IMR-90 (cell line): Measurements from ENCODE around the gene UBE3C. TPM values are rescaled to one million over a fixed set of nuclear protein-coding genes. Genes with fewer than 3 reads are reported as not detected.
"Not testable (repeated sequence)": the region's sequence is repeated elsewhere in the genome, so short reads cannot be mapped to it uniquely, and the experiment has no call there.

Source experiments
- ATAC-seq: fragments of 200-7000 bp; cut with Tn5 transposase; 2 replicates; pipeline ENCODE4 v1.9.1; 2020; ENCODE audit warnings: low read depth, mild to moderate bottlenecking, moderate library complexity
- BruUV-seq: library from RNA; stranded (reverse); fragments of 400-500 nt; replicated peaks from 2 replicates; lab custom pipeline; 2021; lab: Mats Ljungman, UMichigan
- CTCF ChIA-PET: fragments of 300-600 bp; formaldehyde crosslinking; extraction: SDS; loops from one replicate; lab custom pipeline; 2021; ENCODE audit warnings: antibody characterized with exemption; lab: Yijun Ruan, JAX
- POLR2A ChIA-PET: fragments of 300-600 bp; sonication (Branson Sonifier 250); formaldehyde crosslinking; loops from one replicate; lab custom pipeline; 2022; ENCODE audit warnings: antibody characterized with exemption; ENCODE audit not compliant: unreplicated experiment; lab: Charles Lee
- DNase-seq: peaks from one replicate; pipeline ENCODE4 v3.0.0; 2013
- H2AFZ ChIP-seq: replicated peaks from 2 replicates; pipeline ENCODE3; 2013; ENCODE audit warnings: low read length, mild to moderate bottlenecking; ENCODE audit not compliant: poor library complexity
- H2AK5ac ChIP-seq: 2 replicates; pipeline ENCODE4 v1.6.1; 2013; ENCODE audit warnings: low read depth, low read length, inconsistent platforms
- H2AK9ac ChIP-seq: replicated peaks from 2 replicates; pipeline ENCODE3; 2013; ENCODE audit warnings: mild to moderate bottlenecking, low read depth, low read length, moderate library complexity; ENCODE audit not compliant: poor library complexity
- H2BK120ac ChIP-seq: 2 replicates; pipeline ENCODE4 v1.6.1; 2013; ENCODE audit warnings: low read depth, low read length, inconsistent platforms
- H2BK15ac ChIP-seq: 3 replicates; pipeline ENCODE4 v1.6.1; 2013; ENCODE audit warnings: low read depth, low read length, inconsistent platforms
- H2BK20ac ChIP-seq: 2 replicates; pipeline ENCODE4 v1.6.1; 2013; ENCODE audit warnings: low read depth, mild to moderate bottlenecking, inconsistent platforms, low read length, moderate library complexity
- H2BK5ac ChIP-seq: 2 replicates; pipeline ENCODE4 v1.6.1; 2013; ENCODE audit warnings: mild to moderate bottlenecking, low read depth, low read length, inconsistent platforms; ENCODE audit not compliant: poor library complexity, severe bottlenecking
- H3K14ac ChIP-seq: replicated peaks from 2 replicates; pipeline ENCODE4 v1.6.1; 2013; ENCODE audit warnings: low read depth, low read length, inconsistent platforms
- H3K18ac ChIP-seq: 2 replicates; pipeline ENCODE4 v1.6.1; 2013; ENCODE audit warnings: low read depth, low read length, control low read depth
- H3K23ac ChIP-seq: 2 replicates; pipeline ENCODE4 v1.6.1; 2013; ENCODE audit warnings: low read depth, low read length, inconsistent platforms
- H3K27ac ChIP-seq: 2 replicates; pipeline ENCODE4 v1.5.1; 2013; ENCODE audit warnings: mild to moderate bottlenecking, control low read depth, low read length; ENCODE audit not compliant: insufficient read depth
- H3K27me3 ChIP-seq: 2 replicates; pipeline ENCODE4 v1.6.1; 2013; ENCODE audit warnings: low read length; ENCODE audit not compliant: control insufficient read depth, insufficient read depth
- H3K36me3 ChIP-seq: 2 replicates; pipeline ENCODE4 v1.6.1; 2013; ENCODE audit warnings: low read length, mixed read lengths; ENCODE audit not compliant: control insufficient read depth, insufficient read depth
- H3K4ac ChIP-seq: 2 replicates; pipeline ENCODE4 v1.6.1; 2013; ENCODE audit warnings: low read depth, low read length, inconsistent platforms
- H3K4me1 ChIP-seq: 2 replicates; pipeline ENCODE4 v1.6.1; 2013; ENCODE audit warnings: low read length, mixed read lengths; ENCODE audit not compliant: control insufficient read depth, insufficient read depth
- H3K4me2 ChIP-seq: 2 replicates; pipeline ENCODE4 v1.6.1; 2013; ENCODE audit warnings: low read depth, mild to moderate bottlenecking, control low read depth, low read length, moderate library complexity
- H3K4me3 ChIP-seq: 2 replicates; pipeline ENCODE4 v1.5.1; 2013; ENCODE audit warnings: low read depth, mild to moderate bottlenecking, control low read depth, low read length, moderate library complexity; ENCODE audit not compliant: insufficient read depth
- H3K56ac ChIP-seq: 2 replicates; pipeline ENCODE4 v1.6.1; 2013; ENCODE audit warnings: low read length, inconsistent platforms; ENCODE audit not compliant: insufficient read depth; ENCODE audit errors: extremely low read depth
- H3K79me1 ChIP-seq, 2 experiments: 2 replicates each; pipeline ENCODE4 v1.6.1; 2013; ENCODE audit warnings: low read length in 2 of 2, inconsistent platforms in 1 of 2, low read depth in 1 of 2
- H3K9ac ChIP-seq: 2 replicates; pipeline ENCODE4 v1.6.1; 2013; ENCODE audit warnings: low read depth, low read length, control low read depth
- H3K9me1 ChIP-seq: 2 replicates; pipeline ENCODE4 v1.6.1; 2013; ENCODE audit warnings: low read length, inconsistent platforms; ENCODE audit not compliant: insufficient read depth
- H3K9me3 ChIP-seq: 2 replicates; pipeline ENCODE4 v1.6.1; 2013; ENCODE audit warnings: low read length; ENCODE audit not compliant: control insufficient read depth, insufficient read depth
- H4K20me1 ChIP-seq: 2 replicates; pipeline ENCODE4 v1.6.1; 2013; ENCODE audit warnings: low read length, inconsistent platforms; ENCODE audit not compliant: insufficient read depth
- H4K5ac ChIP-seq: 2 replicates; pipeline ENCODE4 v1.6.1; 2013; ENCODE audit warnings: mild to moderate bottlenecking, low read depth, low read length, control low read depth
- H4K8ac ChIP-seq, 2 experiments: 2 replicates each; pipeline ENCODE4 v1.6.1; 2013; ENCODE audit warnings: low read depth in 2 of 2, low read length in 2 of 2, control low read depth in 1 of 2, inconsistent platforms in 1 of 2
- H4K91ac ChIP-seq: 2 replicates; pipeline ENCODE4 v1.6.1; 2013; ENCODE audit warnings: low read depth, low read length, inconsistent platforms; ENCODE audit not compliant: insufficient read depth
- BHLHE40 ChIP-seq: fragments of 150-350 bp; IDR thresholded peaks from 2 replicates; pipeline ENCODE4 v1.6.1; 2016; ENCODE audit warnings: mild to moderate bottlenecking, low read depth, low read length
- CEBPB ChIP-seq: IDR thresholded peaks from 2 replicates; pipeline ENCODE4 v1.6.1; 2012; ENCODE audit warnings: low read depth, low read length, improper control_type of control experiment
- MAFK ChIP-seq: IDR thresholded peaks from 2 replicates; pipeline ENCODE4 v1.6.1; 2012; ENCODE audit warnings: low read depth, low read length, improper control_type of control experiment
- MAZ ChIP-seq: IDR thresholded peaks from 2 replicates; pipeline ENCODE4 v1.6.1; 2012; ENCODE audit warnings: low read depth, mild to moderate bottlenecking, low read length, improper control_type of control experiment, moderate library complexity, borderline replicate concordance
- NFE2L2 ChIP-seq: fragments of 150-350 bp; IDR thresholded peaks from 2 replicates; pipeline ENCODE4 v1.6.1; 2016; ENCODE audit warnings: low read depth, mild to moderate bottlenecking, low read length
- RFX5 ChIP-seq: IDR thresholded peaks from 2 replicates; pipeline ENCODE4 v1.8.0; 2012; ENCODE audit warnings: low read depth, mild to moderate bottlenecking, low read length, moderate library complexity
- SMC3 ChIP-seq: fragments of 150-350 bp; IDR thresholded peaks from 2 replicates; pipeline ENCODE4 v1.6.1; 2016; ENCODE audit warnings: low read depth, mild to moderate bottlenecking, antibody characterized with exemption, low read length, moderate library complexity
- WGBS, 2 experiments: methylation state at CpG; one replicate each; pipeline versions ENCODE4 v1.1.5 to v1.1.7; 2013; ENCODE audit warnings: missing lambda C conversion rate in 2 of 2; ENCODE audit not compliant: insufficient read length in 1 of 2; ENCODE audit errors: extremely low coverage in 2 of 2; 5-methylcytosine and 5-hydroxymethylcytosine counted together
- dilution Hi-C: fragments of 300-500 bp; cut with HindIII; formaldehyde crosslinking; loops from one replicate; pipeline ENCODE4 v1.14.3; 2018; ENCODE audit warnings: low sequenced_read_pairs; ENCODE audit not compliant: unreplicated experiment
- in situ Hi-C: fragments of 300-500 bp; cut with MboI; formaldehyde crosslinking; loops from 3 replicates; pipeline ENCODE4 v1.14.3; 2019; ENCODE audit warnings: low sequenced_read_pairs, inconsistent platforms, mixed read lengths
- intact Hi-C: fragments of 100-400 bp; cut with micrococcal nuclease; formaldehyde crosslinking; loops from 2 replicates; pipeline ENCODE4 v1.10.0; 2022
- polyA plus RNA-seq, 3 experiments: library from polyadenylated mRNA; depleted of rRNA; stranded (reverse); fragments of >200 nt; gene quantifications; 2 replicates each; pipeline ENCODE4 v1.2.3, GENCODE V29; 2012; ENCODE audit warnings: low replicate concordance in 1 of 3
- total RNA-seq: library from RNA; depleted of rRNA; stranded (reverse); fragments of >200 nt; gene quantifications from 2 replicates; pipeline ENCODE4 v1.2.3, GENCODE V29; 2012

UBE3C gene
- total and polyA plus RNA-seq, 2 of the 4 experiments (the other 2 are of a cell fraction): 43.0 to 60.6 TPM

DNA sequence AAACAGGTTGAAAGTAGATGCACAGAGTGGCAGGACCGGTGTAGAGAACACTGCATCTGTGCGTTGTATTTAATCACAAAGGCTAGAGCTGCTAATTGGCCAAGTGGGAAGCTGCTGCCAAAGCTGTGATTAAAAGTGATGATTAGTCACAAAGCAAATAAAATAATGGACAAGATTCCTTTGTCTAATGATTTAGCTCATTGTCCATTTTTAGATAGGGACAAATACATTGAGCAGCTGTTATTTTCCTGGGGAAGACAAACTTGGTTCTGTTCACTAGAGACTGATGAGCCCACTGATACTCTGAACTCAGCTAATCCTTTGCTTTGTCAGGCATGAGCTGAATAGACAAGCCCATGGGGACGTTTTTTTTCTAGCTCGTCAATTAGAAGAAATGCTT, 19.7 kb downstream of the UBE3C start:
- WGBS, 2 experiments: 100% methylated on average over 2 of the region's 4 CpGs; no CpG with 5 or more reads in 1 of the 2 experiments
- Histone ChIP-seq H4K5ac (no peak overlapping the region), H3K9ac (no peak overlapping the region), H3K9me3 (no peaks in the 10 kb centered on the region), H3K4me2 (no peak overlapping the region), H2BK15ac (no peak overlapping the region), H4K91ac (no peak overlapping the region), H3K14ac (no peak overlapping the region), H3K36me3 (no peaks in the 10 kb centered on the region), H2AK5ac (no peak overlapping the region), H3K9me1 (peaks cover 3% of the 10 kb centered on the region), H2BK5ac (no peak overlapping the region), H3K56ac (no peak overlapping the region), H3K79me1 (peaks cover 6 to 39% of the 10 kb centered on the region in 2 experiments; a peak in 2 of 4 replicates), H4K20me1 (peaks cover 67% of the 10 kb centered on the region), H2AFZ (no peak overlapping the region), H3K18ac (no peak overlapping the region), H2AK9ac (no peak overlapping the region), H3K23ac (no peak overlapping the region), H3K27ac (no peak overlapping the region), H3K27me3 (no peaks in the 10 kb centered on the region), H2BK20ac (no peak overlapping the region), H3K4ac (no peak overlapping the region), H3K4me3 (no peak overlapping the region), H3K4me1 (peaks cover 2% of the 10 kb centered on the region), H4K8ac (no peak overlapping the region), H2BK120ac (no peak overlapping the region)
- POLR2A ChIA-PET: no interaction called here
- intact Hi-C loops (no loop called here), dilution Hi-C loops (no loop called here), in situ Hi-C loops (no loop called here)
- TF ChIP-seq CEBPB: no peak
- no peak for TF ChIP-seq MAZ
- TF ChIP-seq SMC3: no peak
- TF ChIP-seq RFX5: no peak
- no peak for TF ChIP-seq MAFK
- TF ChIP-seq NFE2L2: no peak
- no peak for TF ChIP-seq BHLHE40
- BruUV-seq: no TSS peak
- CTCF ChIA-PET: no interaction called here
- ATAC-seq (no peak), DNase-seq (no peak)

DNA sequence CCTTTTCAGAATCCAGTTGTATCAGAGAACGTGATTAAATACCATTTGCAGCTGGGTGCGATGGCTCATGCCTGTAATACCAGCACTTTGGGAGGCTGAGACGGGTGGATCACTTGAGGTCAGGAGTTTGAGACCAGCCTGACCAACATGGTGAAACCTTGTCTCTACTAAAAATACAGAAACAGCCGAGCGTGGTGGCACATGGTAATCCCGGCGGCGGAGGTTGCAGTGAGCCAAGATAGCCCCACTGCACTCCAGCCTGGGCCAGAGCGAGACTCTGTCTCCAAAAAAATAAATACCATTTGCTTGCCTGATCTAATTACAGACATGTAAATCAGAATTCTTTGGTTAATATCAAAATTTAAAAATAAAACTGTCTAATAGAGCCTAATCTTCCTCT, 20.8 kb downstream of the UBE3C start:
- H3K9me1 ChIP-seq, H2AK9ac ChIP-seq, dilution Hi-C loops, H2AK5ac ChIP-seq, H3K4me3 ChIP-seq, H4K91ac ChIP-seq, H2BK15ac ChIP-seq, BruUV-seq, POLR2A ChIA-PET, H3K18ac ChIP-seq, H3K4me2 ChIP-seq, H2AFZ ChIP-seq, H4K8ac ChIP-seq, H3K27ac ChIP-seq, H3K9me3 ChIP-seq, in situ Hi-C loops, H3K23ac ChIP-seq, CTCF ChIA-PET, H3K14ac ChIP-seq, ATAC-seq, H3K56ac ChIP-seq, H3K4me1 ChIP-seq, H2BK5ac ChIP-seq, H3K4ac ChIP-seq, H3K9ac ChIP-seq, H3K36me3 ChIP-seq, DNase-seq, H2BK120ac ChIP-seq, H4K5ac ChIP-seq, intact Hi-C loops, H3K27me3 ChIP-seq, H2BK20ac ChIP-seq: not testable (repeated sequence)
- Histone ChIP-seq H4K20me1 (peaks cover 63% of the 10 kb centered on the region), H3K79me1 (peaks cover 9 to 43% of the 10 kb centered on the region in 2 experiments; a peak in 3 of 4 replicates)
- 100% methylated on average over 2 of the region's 9 CpGs; no CpG with 5 or more reads in 1 of the 2 experiments for WGBS, 2 experiments
